SK-N-MC (cell line): Measurements from ENCODE around the gene OR51B2.

Experiments used
- EZH2 ChIP-seq: fragments of 200-600 bp; sonication (generic); IDR thresholded peaks from one replicate; pipeline ENCODE4 v1.6.1; 2017; ENCODE audit warnings: antibody characterized with exemption
- FOXP2 ChIP-seq: optimal IDR thresholded peaks from 2 replicates; pipeline ENCODE3; 2011; ENCODE audit warnings: mild to moderate bottlenecking, moderate library complexity; ENCODE audit not compliant: insufficient read depth; ENCODE audit errors: extremely low read length, control extremely low read depth
- POLR2AphosphoS5 ChIP-seq: IDR thresholded peaks from 2 replicates; pipeline ENCODE4 v1.6.1; 2012; ENCODE audit warnings: mild to moderate bottlenecking, low read depth, low read length, borderline replicate concordance

GRCh38 chr11:5368502-5369043 lies 44.5 kb upstream of the OR51B2 start:
- TF ChIP-seq POLR2AphosphoS5 (no peak), EZH2 (no peak), FOXP2 (no peak)
